CD4-positive, CD25-positive, alpha-beta regulatory T cell (primary cell): ENCODE measurements around the gene OTUD3. TPM values are rescaled to one million over a fixed set of nuclear protein-coding genes. Genes with fewer than 3 reads are reported as not detected.
"Not testable (repeated sequence)": the region's sequence is repeated elsewhere in the genome, so short reads cannot be mapped to it uniquely, and the experiment has no call there.

Source experiments
- ATAC-seq, 2 donors: fragments of 150-1000 bp; cut with Tn5 transposase; one replicate each; pipeline ENCODE4 v1.10.0; 2021; ENCODE audit warnings: low read depth in 2 of 2, moderate number of reproducible peaks in 2 of 2, moderate library complexity in 1 of 2
- DNase-seq, 3 donors: peaks; one replicate each; pipeline versions ENCODE4 v3.0.0 to v3.0.0-alpha.2; 2012 to 2022; ENCODE audit warnings: mixed read lengths in 1 of 3
- H3K27ac ChIP-seq: one replicate; pipeline ENCODE4 v1.7.0; 2013; ENCODE audit warnings: mild to moderate bottlenecking, low read length; ENCODE audit not compliant: insufficient read depth, poor library complexity, severe bottlenecking
- H3K27me3 ChIP-seq: one replicate; pipeline ENCODE4 v1.7.0; 2013; ENCODE audit warnings: low read length; ENCODE audit not compliant: control insufficient read depth, insufficient read depth
- H3K36me3 ChIP-seq: one replicate; pipeline ENCODE4 v1.7.0; 2013; ENCODE audit warnings: mild to moderate bottlenecking, low read length, moderate library complexity; ENCODE audit not compliant: control insufficient read depth, insufficient read depth
- H3K4me1 ChIP-seq: 2 replicates; pipeline ENCODE4 v1.7.0; 2013; ENCODE audit warnings: mild to moderate bottlenecking, low read length; ENCODE audit not compliant: insufficient read depth, control insufficient read depth, poor library complexity, severe bottlenecking
- H3K4me3 ChIP-seq: one replicate; pipeline ENCODE4 v1.7.0; 2013; ENCODE audit warnings: low read depth, mild to moderate bottlenecking, low read length, moderate library complexity
- H3K9me3 ChIP-seq, 2 experiments: 1 replicate in 1 of 2; 2 replicates in 1 of 2; pipeline ENCODE4 v1.7.0; 2013; ENCODE audit warnings: low read length in 2 of 2, mild to moderate bottlenecking in 1 of 2, moderate library complexity in 1 of 2; ENCODE audit not compliant: control insufficient read depth in 2 of 2
- H3K27ac Mint-ChIP-seq, 3 donors: one replicate each; pipeline ENCODE4 v1.8.0; 2020 to 2022; ENCODE audit warnings: mild to moderate bottlenecking in 3 of 3, mixed read lengths in 3 of 3, moderate library complexity in 2 of 3
- H3K27me3 Mint-ChIP-seq: one replicate; pipeline ENCODE4 v1.8.0; 2022; ENCODE audit warnings: mild to moderate bottlenecking, mixed read lengths
- H3K36me3 Mint-ChIP-seq: one replicate; pipeline ENCODE4 v1.8.0; 2020; ENCODE audit warnings: mixed read lengths
- H3K4me1 Mint-ChIP-seq, 4 donors: one replicate each; pipeline ENCODE4 v1.8.0; 2020 to 2022; ENCODE audit warnings: mixed read lengths in 4 of 4, mild to moderate bottlenecking in 1 of 4
- H3K4me3 Mint-ChIP-seq, 4 donors: one replicate each; pipeline ENCODE4 v1.8.0; 2020 to 2022; ENCODE audit warnings: mild to moderate bottlenecking in 4 of 4, mixed read lengths in 4 of 4, moderate library complexity in 3 of 4
- H3K9me3 Mint-ChIP-seq, 7 donors: one replicate each; pipeline ENCODE4 v1.8.0; 2020 to 2022; ENCODE audit warnings: mixed read lengths in 7 of 7, mild to moderate bottlenecking in 3 of 7, moderate library complexity in 2 of 7
- polyA plus RNA-seq, 4 donors: library from polyadenylated mRNA; unstranded; fragments of 300-500 nt; fragmentation: Illumina TruSeq; gene quantifications; one replicate each; pipeline ENCODE4 v1.2.3, GENCODE V29; 2021
- total RNA-seq: library from RNA; stranded (reverse); gene quantifications from one replicate; pipeline ENCODE4 v1.2.3, GENCODE V29; 2022

Gene OTUD3
- total and polyA plus RNA-seq, 5 donors from 2014 or later = 0.72 to 20.9 (median 1.1) TPM

- not testable (repeated sequence) for ATAC-seq, H3K27ac Mint-ChIP-seq, DNase-seq, H3K27ac ChIP-seq, H3K27me3 ChIP-seq, H3K36me3 ChIP-seq, H3K36me3 Mint-ChIP-seq, H3K9me3 ChIP-seq, H3K4me3 ChIP-seq, H3K9me3 Mint-ChIP-seq
- Mint-ChIP-seq H3K27me3 (peaks cover 24% of the 10 kb centered on the region), H3K4me3 (peak overlapping the region in 3 of 4 donors; percentile 29 to 70 (median 55)), H3K4me1 (peaks cover 12 to 39% (median 25%) of the 10 kb centered on the region in 4 donors)
- peaks cover 17% of the 10 kb centered on the region for H3K4me1 ChIP-seq
Measured at GRCh38 chr1:19880841-19881240, 1.4 kb upstream of the OTUD3 start.

GRCh38 chr1:19884312-19884711, 2.1 kb downstream of the OTUD3 start:
- Histone ChIP-seq H3K9me3 (no peaks in the 10 kb centered on the region), H3K4me1 (peaks cover 17% of the 10 kb centered on the region), H3K27me3 (no peaks in the 10 kb centered on the region), H3K36me3 (no peaks in the 10 kb centered on the region), H3K4me3 (peak overlapping the region; percentile 95), H3K27ac (no peak overlapping the region)
- H3K36me3 Mint-ChIP-seq = peaks cover 2% of the 10 kb centered on the region
- no peak overlapping the region for H3K27ac Mint-ChIP-seq
- no peak for DNase-seq
- peak overlapping the region; percentile 63 to 92 (median 80) for H3K4me3 Mint-ChIP-seq
- peaks cover 10% of the 10 kb centered on the region for H3K27me3 Mint-ChIP-seq
- H3K4me1 Mint-ChIP-seq = peaks cover 20 to 61% (median 41%) of the 10 kb centered on the region in 4 donors
- peaks cover 0 to 3% (median 0%) of the 10 kb centered on the region in 7 donors for H3K9me3 Mint-ChIP-seq
- ATAC-seq = no peak

GRCh38 chr1:19885821-19886220, 3.6 kb downstream of the OTUD3 start:
- no peak overlapping the region for H3K4me3 ChIP-seq
- peak overlapping the region in 2 of 4 donors; percentile 59 to 83 for H3K4me3 Mint-ChIP-seq
- no peaks in the 10 kb centered on the region for H3K27me3 ChIP-seq
- H3K9me3 ChIP-seq = no peaks in the 10 kb centered on the region
- DNase-seq = no peak
- H3K9me3 Mint-ChIP-seq = peaks cover 0 to 3% (median 0%) of the 10 kb centered on the region in 7 donors
- H3K27ac ChIP-seq = no peak overlapping the region
- no peak for ATAC-seq
- H3K4me1 Mint-ChIP-seq = peaks cover 20 to 68% (median 47%) of the 10 kb centered on the region in 4 donors
- no peak overlapping the region for H3K27ac Mint-ChIP-seq
- peaks cover 8% of the 10 kb centered on the region for H3K36me3 ChIP-seq
- H3K36me3 Mint-ChIP-seq = peaks cover 9% of the 10 kb centered on the region
- H3K4me1 ChIP-seq = peaks cover 17% of the 10 kb centered on the region
- H3K27me3 Mint-ChIP-seq = peaks cover 7% of the 10 kb centered on the region

GRCh38 chr1:19888112-19888511, 5.9 kb downstream of the OTUD3 start:
- H3K36me3 ChIP-seq = peaks cover 30% of the 10 kb centered on the region
- H3K27me3 Mint-ChIP-seq = no peaks in the 10 kb centered on the region
- H3K4me1 ChIP-seq = peaks cover 13% of the 10 kb centered on the region

GRCh38 chr1:19889656-19890055, 7.5 kb downstream of the OTUD3 start:
- DNase-seq (no peak), ATAC-seq (no peak)
- peaks cover 32% of the 10 kb centered on the region for H3K36me3 Mint-ChIP-seq
- no peak overlapping the region for H3K4me3 Mint-ChIP-seq
- H3K4me1 Mint-ChIP-seq = peaks cover 8 to 48% (median 34%) of the 10 kb centered on the region in 4 donors
- H3K27ac ChIP-seq = no peak overlapping the region
- H3K9me3 ChIP-seq = no peaks in the 10 kb centered on the region
- H3K36me3 ChIP-seq = peaks cover 45% of the 10 kb centered on the region
- no peak overlapping the region for H3K4me3 ChIP-seq
- H3K9me3 Mint-ChIP-seq = no peaks in the 10 kb centered on the region
- H3K27me3 ChIP-seq = no peaks in the 10 kb centered on the region
- no peaks in the 10 kb centered on the region for H3K4me1 ChIP-seq
- H3K27me3 Mint-ChIP-seq = no peaks in the 10 kb centered on the region
- H3K27ac Mint-ChIP-seq = peak overlapping the region in 1 of 3 donors; percentile 12

More at GRCh38 chr1:19888112-19888511, 5.9 kb downstream of the OTUD3 start:
- ATAC-seq = no peak
- H3K4me3 ChIP-seq = no peak overlapping the region
- no peaks in the 10 kb centered on the region for H3K27me3 ChIP-seq
- no peaks in the 10 kb centered on the region for H3K9me3 ChIP-seq
- Mint-ChIP-seq H3K9me3 (no peaks in the 10 kb centered on the region), H3K4me1 (peaks cover 16 to 64% (median 43%) of the 10 kb centered on the region in 4 donors), H3K4me3 (peak overlapping the region in 1 of 4 donors; percentile 1), H3K36me3 (peaks cover 27% of the 10 kb centered on the region), H3K27ac (no peak overlapping the region)
- H3K27ac ChIP-seq = no peak overlapping the region
- no peak for DNase-seq

- Mint-ChIP-seq H3K27me3 (no peaks in the 10 kb centered on the region), H3K27ac (no peak overlapping the region), H3K9me3 (no peaks in the 10 kb centered on the region), H3K4me3 (no peak overlapping the region), H3K36me3 (peaks cover 35% of the 10 kb centered on the region), H3K4me1 (peaks cover 8 to 30% (median 24%) of the 10 kb centered on the region in 4 donors)
- no peak overlapping the region for H3K27ac ChIP-seq
- H3K9me3 ChIP-seq = no peaks in the 10 kb centered on the region
- H3K27me3 ChIP-seq = no peaks in the 10 kb centered on the region
- H3K4me1 ChIP-seq = no peaks in the 10 kb centered on the region
- DNase-seq (no peak), ATAC-seq (no peak)
- no peak overlapping the region for H3K4me3 ChIP-seq
- H3K36me3 ChIP-seq = peaks cover 63% of the 10 kb centered on the region
Measured at GRCh38 chr1:19892129-19892528, 9.9 kb downstream of the OTUD3 start.

- no peaks in the 10 kb centered on the region for H3K27me3 ChIP-seq
- Mint-ChIP-seq H3K27ac (peak overlapping the region in 1 of 3 donors; percentile 31), H3K27me3 (no peaks in the 10 kb centered on the region), H3K4me3 (no peak overlapping the region), H3K9me3 (no peaks in the 10 kb centered on the region), H3K4me1 (peaks cover 3 to 27% (median 20%) of the 10 kb centered on the region in 4 donors), H3K36me3 (peaks cover 39% of the 10 kb centered on the region)
- H3K36me3 ChIP-seq = peaks cover 68% of the 10 kb centered on the region
- no peak for DNase-seq
- H3K27ac ChIP-seq = no peak overlapping the region
- no peak overlapping the region for H3K4me3 ChIP-seq
- ATAC-seq = no peak
- no peaks in the 10 kb centered on the region for H3K4me1 ChIP-seq
- no peaks in the 10 kb centered on the region for H3K9me3 ChIP-seq
Measured at GRCh38 chr1:19892628-19893168, 10.5 kb downstream of the OTUD3 start.

- no peak for ATAC-seq
- DNase-seq = no peak
- H3K9me3 Mint-ChIP-seq = no peaks in the 10 kb centered on the region
- H3K36me3 Mint-ChIP-seq = peaks cover 40% of the 10 kb centered on the region
- Histone ChIP-seq H3K27me3 (no peaks in the 10 kb centered on the region), H3K9me3 (no peaks in the 10 kb centered on the region), H3K27ac (no peak overlapping the region), H3K36me3 (peaks cover 72% of the 10 kb centered on the region), H3K4me1 (no peaks in the 10 kb centered on the region), H3K4me3 (no peak overlapping the region)
- H3K27ac Mint-ChIP-seq = no peak overlapping the region
- H3K27me3 Mint-ChIP-seq = no peaks in the 10 kb centered on the region
- peaks cover 0 to 17% (median 12%) of the 10 kb centered on the region in 4 donors for H3K4me1 Mint-ChIP-seq
- H3K4me3 Mint-ChIP-seq = no peak overlapping the region
Measured at GRCh38 chr1:19893687-19894086, 11.5 kb downstream of the OTUD3 start.
